ENCODE data around the gene FAM241B. TPM values are rescaled to one million over a fixed set of nuclear protein-coding genes. Genes with fewer than 3 reads are reported as not detected.

Gene FAM241B
- total RNA-seq, result 1 to 10 TPM; 2.7 to 3.2 TPM

GRCh38 chr10:69629897-69630650, at the start of gene FAM241B:
Gene FAM241B, plus strand, starts transcription at chr10:69630247. Its CDS starts 1,497 bp downstream, at chr10:69631744.
- CTCF ChIA-PET, result interaction anchor here (0.7 to 2.4 kb wide), 7 partner anchors 9 to 144 kb away, joined by 3 to 11 read pairs (median 4); no protein-coding TSS in a partner anchor
- H3K27ac Mint-ChIP-seq, result peak within 1 kb of the TSS; percentile 1
- peak; percentile 84 for DNase-seq
- peaks cover 2% of the 10 kb centered on the region for H3K4me1 Mint-ChIP-seq
- peak within 1 kb of the TSS; percentile 42 for H3K4me3 Mint-ChIP-seq
- H3K9me3 Mint-ChIP-seq, result no peaks in the 10 kb centered on the region
- no peaks in the 10 kb centered on the region for H3K27me3 Mint-ChIP-seq
- POLR2A ChIA-PET, result no interaction called here
- H3K36me3 Mint-ChIP-seq (ENCODE audit: low read depth), result no peaks in the 10 kb centered on the region

- Mint-ChIP-seq H3K4me1 (no peaks in the 10 kb centered on the region), H3K9me3 (no peaks in the 10 kb centered on the region), H3K27ac (no peak overlapping the region), H3K36me3 (ENCODE audit: low read depth) (no peaks in the 10 kb centered on the region), H3K27me3 (peaks cover 55% of the 10 kb centered on the region), H3K4me3 (no peak overlapping the region)
- DNase-seq, result no peak
- CTCF ChIA-PET, result no interaction called here
- POLR2A ChIA-PET, result no interaction called here
These were observed 49.6 kb upstream of the FAM241B start for GRCh38 chr10:69580435-69580834.

- H3K4me3 Mint-ChIP-seq, result no peak overlapping the region
- H3K4me1 Mint-ChIP-seq, result peaks cover 3% of the 10 kb centered on the region
- peaks cover 3% of the 10 kb centered on the region for H3K9me3 Mint-ChIP-seq
- CTCF ChIA-PET, result interaction anchor here (1.5 kb wide), 1 partner anchor 9 kb away, joined by 3 read pairs; no protein-coding TSS in a partner anchor
- H3K36me3 Mint-ChIP-seq (ENCODE audit: low read depth), result no peaks in the 10 kb centered on the region
- no peak for DNase-seq
- H3K27ac Mint-ChIP-seq, result no peak overlapping the region
- POLR2A ChIA-PET, result no interaction called here
- H3K27me3 Mint-ChIP-seq, result peaks cover 38% of the 10 kb centered on the region
These were observed 46.9 kb upstream of the FAM241B start for GRCh38 chr10:69583106-69583505.

- no peak for DNase-seq
- Mint-ChIP-seq H3K27ac (no peak overlapping the region), H3K4me1 (peaks cover 16% of the 10 kb centered on the region), H3K36me3 (ENCODE audit: low read depth) (no peaks in the 10 kb centered on the region), H3K27me3 (peaks cover 24% of the 10 kb centered on the region), H3K9me3 (peaks cover 3% of the 10 kb centered on the region), H3K4me3 (no peak overlapping the region)
- CTCF ChIA-PET, result interaction anchor here (1.5 kb wide), 1 partner anchor 11 kb away, joined by 3 read pairs; no protein-coding TSS in a partner anchor
- POLR2A ChIA-PET, result no interaction called here
These were observed 45.4 kb upstream of the FAM241B start for GRCh38 chr10:69584624-69585023.

GRCh38 chr10:69588358-69588757, 41.7 kb upstream of the FAM241B start:
- H3K36me3 Mint-ChIP-seq (ENCODE audit: low read depth), result no peaks in the 10 kb centered on the region
- ChIA-PET CTCF (interaction anchor here (1.0 kb wide), 1 partner anchor 48 kb away, joined by 3 read pairs; no protein-coding TSS in a partner anchor), POLR2A (no interaction called here)
- peaks cover 7% of the 10 kb centered on the region for H3K27me3 Mint-ChIP-seq
- H3K27ac Mint-ChIP-seq, result no peak overlapping the region
- no peak for DNase-seq
- peaks cover 3% of the 10 kb centered on the region for H3K9me3 Mint-ChIP-seq
- no peak overlapping the region for H3K4me3 Mint-ChIP-seq
- peaks cover 16% of the 10 kb centered on the region for H3K4me1 Mint-ChIP-seq

- no peak for DNase-seq
- Mint-ChIP-seq H3K27me3 (peaks cover 34% of the 10 kb centered on the region), H3K36me3 (ENCODE audit: low read depth) (no peaks in the 10 kb centered on the region), H3K4me3 (no peak overlapping the region), H3K27ac (no peak overlapping the region), H3K4me1 (no peaks in the 10 kb centered on the region), H3K9me3 (no peaks in the 10 kb centered on the region)
- ChIA-PET CTCF (no interaction called here), POLR2A (no interaction called here)
These were observed 29.2 kb upstream of the FAM241B start for GRCh38 chr10:69600761-69601330.

GRCh38 chr10:69609077-69609476, 21.0 kb upstream of the FAM241B start:
- Mint-ChIP-seq H3K27ac (no peak overlapping the region), H3K4me1 (no peaks in the 10 kb centered on the region), H3K27me3 (peaks cover 14% of the 10 kb centered on the region), H3K9me3 (no peaks in the 10 kb centered on the region), H3K36me3 (ENCODE audit: low read depth) (no peaks in the 10 kb centered on the region), H3K4me3 (no peak overlapping the region)
- CTCF ChIA-PET, result interaction anchor here (1.6 kb wide), 1 partner anchor 94 kb away, joined by 3 read pairs; no protein-coding TSS in a partner anchor
- POLR2A ChIA-PET, result no interaction called here
- no peak for DNase-seq

- Mint-ChIP-seq H3K9me3 (no peaks in the 10 kb centered on the region), H3K4me3 (no peak overlapping the region), H3K27ac (no peak overlapping the region), H3K36me3 (ENCODE audit: low read depth) (no peaks in the 10 kb centered on the region), H3K27me3 (peaks cover 17% of the 10 kb centered on the region), H3K4me1 (no peaks in the 10 kb centered on the region)
- DNase-seq, result no peak
- ChIA-PET POLR2A (no interaction called here), CTCF (no interaction called here)
These were observed 17.3 kb upstream of the FAM241B start for GRCh38 chr10:69612760-69613159.

GRCh38 chr10:69614130-69614529, 15.9 kb upstream of the FAM241B start:
- H3K4me1 Mint-ChIP-seq, result no peaks in the 10 kb centered on the region
- H3K27ac Mint-ChIP-seq, result no peak overlapping the region
- H3K27me3 Mint-ChIP-seq, result peaks cover 14% of the 10 kb centered on the region
- no peak overlapping the region for H3K4me3 Mint-ChIP-seq
- no peaks in the 10 kb centered on the region for H3K9me3 Mint-ChIP-seq
- no peak for DNase-seq
- ChIA-PET POLR2A (no interaction called here), CTCF (interaction anchor here (1.5 to 3.1 kb wide), 3 partner anchors 15 to 98 kb away, joined by 4 to 10 read pairs (median 6); partner anchors contain the start of gene FAM241B)
- no peaks in the 10 kb centered on the region for H3K36me3 Mint-ChIP-seq (ENCODE audit: low read depth)

- H3K9me3 Mint-ChIP-seq, result no peaks in the 10 kb centered on the region
- peaks cover 9% of the 10 kb centered on the region for H3K27me3 Mint-ChIP-seq
- H3K4me1 Mint-ChIP-seq, result no peaks in the 10 kb centered on the region
- no peak overlapping the region for H3K4me3 Mint-ChIP-seq
- CTCF ChIA-PET, result no interaction called here
- H3K36me3 Mint-ChIP-seq (ENCODE audit: low read depth), result no peaks in the 10 kb centered on the region
- DNase-seq, result no peak
- H3K27ac Mint-ChIP-seq, result no peak overlapping the region
- POLR2A ChIA-PET, result no interaction called here
These were observed 13.7 kb upstream of the FAM241B start for GRCh38 chr10:69616358-69616757.

GRCh38 chr10:69618746-69619145, 11.3 kb upstream of the FAM241B start:
- POLR2A ChIA-PET, result no interaction called here
- peaks cover 1% of the 10 kb centered on the region for H3K4me1 Mint-ChIP-seq
- no peak for DNase-seq
- CTCF ChIA-PET, result interaction anchor here (1.5 kb wide), 1 partner anchor 10 kb away, joined by 4 read pairs; no protein-coding TSS in a partner anchor
- H3K36me3 Mint-ChIP-seq (ENCODE audit: low read depth), result peaks cover under 1% of the 10 kb centered on the region
- H3K4me3 Mint-ChIP-seq, result no peak overlapping the region
- H3K9me3 Mint-ChIP-seq, result peaks cover 4% of the 10 kb centered on the region
- peaks cover 13% of the 10 kb centered on the region for H3K27me3 Mint-ChIP-seq
- H3K27ac Mint-ChIP-seq, result no peak overlapping the region

GRCh38 chr10:69619626-69620025, 10.4 kb upstream of the FAM241B start:
- ChIA-PET CTCF (no interaction called here), POLR2A (no interaction called here)
- no peak overlapping the region for H3K27ac Mint-ChIP-seq
- no peak overlapping the region for H3K4me3 Mint-ChIP-seq
- peaks cover 10% of the 10 kb centered on the region for H3K4me1 Mint-ChIP-seq
- peaks cover 10% of the 10 kb centered on the region for H3K27me3 Mint-ChIP-seq
- H3K9me3 Mint-ChIP-seq, result peaks cover 11% of the 10 kb centered on the region
- peaks cover 3% of the 10 kb centered on the region for H3K36me3 Mint-ChIP-seq (ENCODE audit: low read depth)
- no peak for DNase-seq

- POLR2A ChIA-PET, result no interaction called here
- Mint-ChIP-seq H3K4me1 (peaks cover 10% of the 10 kb centered on the region), H3K36me3 (ENCODE audit: low read depth) (peaks cover 3% of the 10 kb centered on the region), H3K27me3 (peaks cover 10% of the 10 kb centered on the region), H3K9me3 (peaks cover 11% of the 10 kb centered on the region), H3K4me3 (no peak overlapping the region), H3K27ac (no peak overlapping the region)
- DNase-seq, result no peak
- CTCF ChIA-PET, result interaction anchor here (0.8 to 1.0 kb wide), 2 partner anchors 9 to 104 kb away, joined by 3 read pairs; no protein-coding TSS in a partner anchor
These were observed 9.4 kb upstream of the FAM241B start for GRCh38 chr10:69620625-69621024.
